SU-DHL-6 (cell line): ENCODE data around the gene MON2.

ENCODE experiments used
- H2AFZ ChIP-seq: fragments of 200-600 bp; sonication (generic); 2 replicates; pipeline ENCODE4 v1.6.1; 2014; ENCODE audit warnings: low read depth, mild to moderate bottlenecking, moderate library complexity, mixed read lengths, antibody characterized with exemption, low read length; ENCODE audit not compliant: severe bottlenecking
- H3F3A ChIP-seq: fragments of 200-600 bp; shearing (Covaris generic); 2 replicates; pipeline ENCODE4 v1.6.0; 2016; ENCODE audit warnings: antibody characterized with exemption, mild to moderate bottlenecking; ENCODE audit not compliant: insufficient read depth
- H3K27ac ChIP-seq: fragments of 200-600 bp; sonication (generic); 2 replicates; pipeline ENCODE4 v1.5.1; 2016; ENCODE audit warnings: low read depth, mild to moderate bottlenecking, low read length, moderate library complexity, mixed read lengths
- H3K27me3 ChIP-seq: fragments of 200-600 bp; sonication (generic), shearing (Covaris generic); 2 replicates; pipeline ENCODE4 v1.6.0; 2014; ENCODE audit warnings: mild to moderate bottlenecking, low read length
- H3K36me3 ChIP-seq: fragments of 200-600 bp; sonication (generic); 2 replicates; pipeline ENCODE4 v1.6.1; 2014; ENCODE audit warnings: mild to moderate bottlenecking, low read length, mixed read lengths
- H3K4me2 ChIP-seq: fragments of 300-600, 200-600 bp; shearing (Covaris generic), sonication (generic); 2 replicates; pipeline ENCODE4 v1.6.0; 2014; ENCODE audit warnings: low read length, low read depth, mild to moderate bottlenecking; ENCODE audit not compliant: poor library complexity, severe bottlenecking
- H3K4me3 ChIP-seq: fragments of 200-600 bp; sonication (generic); 2 replicates; pipeline ENCODE4 v1.5.1; 2014; ENCODE audit warnings: antibody characterized with exemption, low read length, mild to moderate bottlenecking, mixed read lengths; ENCODE audit not compliant: insufficient read depth, poor library complexity, severe bottlenecking
- H3K79me2 ChIP-seq: fragments of 200-600 bp; sonication (generic); 2 replicates; pipeline ENCODE4 v1.6.1; 2014; ENCODE audit warnings: mild to moderate bottlenecking, low read length, moderate library complexity; ENCODE audit not compliant: insufficient read depth
- H3K9ac ChIP-seq: fragments of 200-600 bp; sonication (generic); 2 replicates; pipeline ENCODE4 v1.7.0; 2014; ENCODE audit warnings: mild to moderate bottlenecking, low read length
- H3K9me2 ChIP-seq: fragments of 200-600 bp; sonication (generic); replicated peaks from 2 replicates; pipeline ENCODE4 v1.6.1; 2014; ENCODE audit warnings: low read length; ENCODE audit not compliant: insufficient read depth
- H3K9me3 ChIP-seq: fragments of 200-600 bp; sonication (generic); 2 replicates; pipeline ENCODE4 v1.6.1; 2014; ENCODE audit warnings: low read length, mixed read lengths; ENCODE audit not compliant: insufficient read depth
- H4K20me1 ChIP-seq: fragments of 200-600 bp; sonication (generic); 2 replicates; pipeline ENCODE4 v1.6.1; 2014; ENCODE audit warnings: low read depth, mild to moderate bottlenecking, antibody characterized with exemption, low read length, moderate library complexity, mixed read lengths
- CTCF ChIP-seq: fragments of 200-600 bp; sonication (generic); IDR thresholded peaks from one replicate; pipeline ENCODE4 v1.5.1; 2017; ENCODE audit warnings: antibody characterized with exemption, mild to moderate bottlenecking, low read length, moderate library complexity; ENCODE audit not compliant: insufficient read depth, poor library complexity, severe bottlenecking
- EZH2phosphoT487 ChIP-seq: fragments of 200-600 bp; sonication (generic), shearing (Covaris generic); conservative IDR thresholded peaks from 2 replicates; pipeline ENCODE4 v1.6.1; 2018; ENCODE audit warnings: mild to moderate bottlenecking, antibody characterized with exemption, low read length, moderate library complexity, mixed read lengths

MON2 gene

GRCh38 chr12:62603061-62603810, 136.6 kb downstream of the MON2 start:
- H3K4me2 ChIP-seq, result peak overlapping the region; percentile 84
- H3K4me3 ChIP-seq, result peak overlapping the region; percentile 85
- peaks cover 25% of the 10 kb centered on the region; the same call in 1 of the 2 replicates for H3K79me2 ChIP-seq
- peaks cover 5% of the 10 kb centered on the region; the same call in 1 of the 2 replicates for H4K20me1 ChIP-seq
- peaks cover 43% of the 10 kb centered on the region for H3F3A ChIP-seq
- peak overlapping the region; percentile 82 for H2AFZ ChIP-seq
- no peaks in the 10 kb centered on the region for H3K36me3 ChIP-seq
- H3K27me3 ChIP-seq, result no peaks in the 10 kb centered on the region
- no peaks in the 10 kb centered on the region for H3K9me2 ChIP-seq
- H3K27ac ChIP-seq, result peak overlapping the region; percentile 99
- no peak for TF ChIP-seq EZH2phosphoT487
- no peak for TF ChIP-seq CTCF
- no peaks in the 10 kb centered on the region for H3K9me3 ChIP-seq
- H3K9ac ChIP-seq, result peak overlapping the region; percentile 96

GRCh38 chr12:62603811-62604098, 137.1 kb downstream of the MON2 start:
- TF ChIP-seq CTCF (no peak), EZH2phosphoT487 (no peak)
- H4K20me1 ChIP-seq, result peaks cover 5% of the 10 kb centered on the region; the same call in 1 of the 2 replicates
- H3K27ac ChIP-seq, result peak overlapping the region; percentile 99
- H2AFZ ChIP-seq, result peak overlapping the region; percentile 82
- H3K36me3 ChIP-seq, result no peaks in the 10 kb centered on the region
- peak overlapping the region; percentile 84 for H3K4me2 ChIP-seq
- no peaks in the 10 kb centered on the region for H3K9me3 ChIP-seq
- H3K9me2 ChIP-seq, result no peaks in the 10 kb centered on the region
- peaks cover 25% of the 10 kb centered on the region; the same call in 1 of the 2 replicates for H3K79me2 ChIP-seq
- peak overlapping the region; percentile 96 for H3K9ac ChIP-seq
- peak overlapping the region; percentile 85 for H3K4me3 ChIP-seq
- H3K27me3 ChIP-seq, result no peaks in the 10 kb centered on the region
- H3F3A ChIP-seq, result peaks cover 43% of the 10 kb centered on the region

- Histone ChIP-seq H3K4me3 (peak overlapping the region; percentile 85), H4K20me1 (peaks cover 5% of the 10 kb centered on the region; the same call in 1 of the 2 replicates), H3K9me2 (no peaks in the 10 kb centered on the region), H3K79me2 (peaks cover 25% of the 10 kb centered on the region; the same call in 1 of the 2 replicates), H3K36me3 (no peaks in the 10 kb centered on the region), H3K4me2 (peak overlapping the region; percentile 84), H3K9me3 (no peaks in the 10 kb centered on the region), H3F3A (peaks cover 42% of the 10 kb centered on the region), H3K27me3 (no peaks in the 10 kb centered on the region), H3K27ac (peak overlapping the region; percentile 99; the same call in 1 of the 2 replicates), H3K9ac (peak overlapping the region; percentile 96), H2AFZ (no peak overlapping the region)
- no peak for TF ChIP-seq EZH2phosphoT487
- no peak for TF ChIP-seq CTCF
Measured at GRCh38 chr12:62604373-62604772, 137.7 kb downstream of the MON2 start.
